H1 (cell line): ENCODE measurements around the gene CHCHD3. TPM values are rescaled to one million over a fixed set of nuclear protein-coding genes. Genes with fewer than 3 reads are reported as not detected.

Source experiments
- CTCF ChIA-PET: fragments of 300-600 bp; sonication (Branson Sonifier 250); formaldehyde crosslinking; loops from one replicate; lab custom pipeline; 2021; ENCODE audit not compliant: partially characterized antibody; lab: Charles Lee
- POLR2A ChIA-PET: fragments of 300-600 bp; sonication (Branson Sonifier 250); formaldehyde crosslinking; loops from one replicate; lab custom pipeline; 2021; ENCODE audit warnings: inconsistent platforms; ENCODE audit not compliant: partially characterized antibody; lab: Charles Lee
- DNase-seq, 2 experiments: peaks; one replicate each; pipeline versions ENCODE4 v3.0.0 to v3.0.0-alpha.2; 2010 to 2022; ENCODE audit warnings: low spot score in 2 of 2, low read depth in 1 of 2, mixed read lengths in 1 of 2
- FAIRE-seq: peaks from 2 replicates; lab custom pipeline; 2011; peaks lifted over from hg19 to GRCh38; lab: Jason Lieb, UNC
- H2AFZ ChIP-seq: 2 replicates; pipeline ENCODE4 v1.8.1; 2012; ENCODE audit warnings: low read length, inconsistent platforms
- H2AK5ac ChIP-seq: 2 replicates; pipeline ENCODE4 v1.6.1; 2013; ENCODE audit warnings: low read depth, low read length
- H2BK120ac ChIP-seq: replicated peaks from 2 replicates; pipeline ENCODE3; 2013; ENCODE audit warnings: low read depth, low read length, inconsistent platforms
- H2BK12ac ChIP-seq: 2 replicates; pipeline ENCODE4 v1.6.1; 2013; ENCODE audit warnings: low read depth, low read length
- H2BK15ac ChIP-seq: 2 replicates; pipeline ENCODE4 v1.6.1; 2013; ENCODE audit warnings: low read length
- H2BK20ac ChIP-seq: 2 replicates; pipeline ENCODE4 v1.6.1; 2013; ENCODE audit warnings: low read length
- H2BK5ac ChIP-seq: 2 replicates; pipeline ENCODE4 v1.6.1; 2013; ENCODE audit warnings: low read depth, low read length
- H3K14ac ChIP-seq: 2 replicates; pipeline ENCODE4 v1.6.1; 2013; ENCODE audit warnings: inconsistent platforms; ENCODE audit not compliant: insufficient read length
- H3K18ac ChIP-seq: 2 replicates; pipeline ENCODE4 v1.6.1; 2013; ENCODE audit warnings: low read length; ENCODE audit errors: extremely low read depth
- H3K23ac ChIP-seq: 2 replicates; pipeline ENCODE4 v1.6.1; 2013; ENCODE audit warnings: inconsistent platforms; ENCODE audit not compliant: insufficient read length
- H3K23me2 ChIP-seq: 2 replicates; pipeline ENCODE4 v1.6.1; 2013; ENCODE audit warnings: low read depth, low read length
- H3K27ac ChIP-seq: 2 replicates; pipeline ENCODE4 v1.6.1; 2011; ENCODE audit warnings: low read depth, low read length, inconsistent platforms
- H3K27me3 ChIP-seq, 4 experiments: replicated peaks in 1 of 4; 1 replicate in 1 of 4; 2 replicates in 3 of 4; pipeline versions ENCODE4 v1.6.1 to v1.8.1; 2011 to 2013; ENCODE audit warnings: low read length in 3 of 4, mild to moderate bottlenecking in 3 of 4, inconsistent platforms in 2 of 4, mixed read lengths in 2 of 4, moderate library complexity in 1 of 4; ENCODE audit not compliant: control insufficient read depth in 3 of 4, insufficient read depth in 3 of 4; ENCODE audit errors: extremely low read depth in 1 of 4
- H3K36me3 ChIP-seq, 4 experiments: 2 replicates each; pipeline versions ENCODE4 v1.6.1 to v1.8.1; 2011 to 2013; ENCODE audit warnings: mild to moderate bottlenecking in 4 of 4, low read length in 3 of 4, moderate library complexity in 2 of 4, control low read depth in 1 of 4, inconsistent platforms in 1 of 4; ENCODE audit not compliant: insufficient read depth in 4 of 4, control insufficient read depth in 2 of 4
- H3K4ac ChIP-seq: replicated peaks from 2 replicates; pipeline ENCODE3; 2013; ENCODE audit warnings: low read length, low read depth, mixed read lengths, inconsistent platforms; ENCODE audit not compliant: insufficient read length
- H3K4me1 ChIP-seq, 4 experiments: replicated peaks in 1 of 4; 1 replicate in 1 of 4; 2 replicates in 3 of 4; pipeline versions ENCODE4 v1.6.1 to v1.8.1; 2011 to 2013; ENCODE audit warnings: low read length in 3 of 4, inconsistent platforms in 2 of 4, mixed read lengths in 1 of 4; ENCODE audit not compliant: insufficient read depth in 4 of 4, control insufficient read depth in 3 of 4
- H3K4me2 ChIP-seq, 2 experiments: 2 replicates each; pipeline versions ENCODE4 v1.6.1 to v1.8.1; 2011 to 2013; ENCODE audit warnings: low read depth in 2 of 2, low read length in 2 of 2, control low read depth in 1 of 2, inconsistent platforms in 1 of 2, mild to moderate bottlenecking in 1 of 2; ENCODE audit not compliant: insufficient read depth in 1 of 2
- H3K4me3 ChIP-seq, 4 experiments: fragments of 200-600, 300-600 bp in 1 of 4; sonication (generic), shearing (Covaris generic), sonication (Bioruptor Twin) in 1 of 4; 2 replicates each; pipeline versions ENCODE4 v1.5.1 to v1.8.1; 2011 to 2016; ENCODE audit warnings: low read length in 4 of 4, low read depth in 3 of 4, control low read depth in 2 of 4, inconsistent platforms in 2 of 4, mild to moderate bottlenecking in 2 of 4, mixed read lengths in 1 of 4, moderate library complexity in 1 of 4; ENCODE audit not compliant: insufficient read depth in 2 of 4; ENCODE audit errors: extremely low read depth in 1 of 4
- H3K56ac ChIP-seq: replicated peaks from 2 replicates; pipeline ENCODE3; 2013; ENCODE audit warnings: low read depth, mild to moderate bottlenecking, mixed read lengths, low read length, inconsistent platforms; ENCODE audit not compliant: insufficient read length
- H3K79me1 ChIP-seq: 2 replicates; pipeline ENCODE4 v1.6.1; 2013; ENCODE audit warnings: low read depth, low read length, control low read depth
- H3K79me2 ChIP-seq, 2 experiments: 2 replicates each; pipeline versions ENCODE4 v1.6.1 to v1.8.1; 2012 to 2013; ENCODE audit warnings: low read length in 2 of 2, mild to moderate bottlenecking in 2 of 2, inconsistent platforms in 1 of 2; ENCODE audit not compliant: insufficient read depth in 2 of 2, control insufficient read depth in 1 of 2
- H3K9ac ChIP-seq, 4 experiments: replicated peaks in 1 of 4; 1 replicate in 1 of 4; 2 replicates in 3 of 4; pipeline versions ENCODE4 v1.6.1 to v1.8.1; 2011 to 2013; ENCODE audit warnings: low read depth in 3 of 4, low read length in 3 of 4, control low read depth in 2 of 4, mild to moderate bottlenecking in 2 of 4, moderate library complexity in 2 of 4, inconsistent platforms in 1 of 4; ENCODE audit errors: extremely low read depth in 1 of 4
- H3K9me3 ChIP-seq, 2 experiments: 2 replicates each; pipeline versions ENCODE4 v1.6.1 to v1.8.1; 2012 to 2013; ENCODE audit warnings: mild to moderate bottlenecking in 2 of 2, moderate library complexity in 2 of 2, control low read depth in 1 of 2, inconsistent platforms in 1 of 2, low read depth in 1 of 2, low read length in 1 of 2, mixed read lengths in 1 of 2; ENCODE audit not compliant: insufficient read depth in 2 of 2
- H4K20me1 ChIP-seq, 2 experiments: replicated peaks in 1 of 2; 2 replicates each; pipeline versions ENCODE3 to v1.8.1; 2011 to 2013; ENCODE audit warnings: inconsistent platforms in 2 of 2, low read length in 2 of 2, mild to moderate bottlenecking in 1 of 2; ENCODE audit not compliant: insufficient read depth in 2 of 2, control insufficient read depth in 1 of 2
- H4K5ac ChIP-seq: 2 replicates; pipeline ENCODE4 v1.6.1; 2013; ENCODE audit warnings: low read length, low read depth, mixed read lengths, inconsistent platforms; ENCODE audit not compliant: insufficient read length
- H4K8ac ChIP-seq: 2 replicates; pipeline ENCODE4 v1.8.0; 2013; ENCODE audit warnings: mild to moderate bottlenecking, moderate library complexity, low read length, inconsistent platforms; ENCODE audit not compliant: insufficient read depth; ENCODE audit errors: extremely low read depth
- H4K91ac ChIP-seq: replicated peaks from 2 replicates; pipeline ENCODE3; 2013; ENCODE audit warnings: low read length, mixed read lengths, inconsistent platforms; ENCODE audit not compliant: insufficient read length
- BRCA1 ChIP-seq: IDR thresholded peaks from 2 replicates; pipeline ENCODE4 v1.6.1; 2012; ENCODE audit warnings: low read depth, low read length, improper control_type of control experiment
- CBX5 ChIP-seq: fragments of 300-800, 300-1000 bp; sonication (generic); IDR thresholded peaks from 2 replicates; pipeline ENCODE4 v1.7.1; 2016; ENCODE audit warnings: antibody characterized with exemption, low read length, low read depth
- PHF8 ChIP-seq: fragments of 200-600 bp; sonication (generic); conservative IDR thresholded peaks from 2 replicates; pipeline ENCODE4 v1.7.1; 2012; ENCODE audit warnings: low read depth, mild to moderate bottlenecking, inconsistent platforms, low read length, moderate library complexity
- POU5F1 ChIP-seq: IDR thresholded peaks from 2 replicates; pipeline ENCODE4 v1.6.1; 2011; ENCODE audit warnings: low read depth, mild to moderate bottlenecking, low read length, moderate library complexity
- RBBP5 ChIP-seq: IDR thresholded peaks from 2 replicates; pipeline ENCODE4 v1.7.1; 2012; ENCODE audit warnings: low read depth, mild to moderate bottlenecking, inconsistent platforms, low read length, moderate library complexity, borderline replicate concordance
- SP4 ChIP-seq: IDR thresholded peaks from 2 replicates; pipeline ENCODE4 v1.6.1; 2012; ENCODE audit warnings: low read length, inconsistent platforms
- SUZ12 ChIP-seq: fragments of 200-600 bp; sonication (generic); IDR thresholded peaks from 2 replicates; pipeline ENCODE4 v1.6.1; 2012; ENCODE audit warnings: mild to moderate bottlenecking, inconsistent platforms, low read length, moderate library complexity, mixed read lengths
- WGBS, 2 experiments: shearing (Covaris generic) in 1 of 2; methylation state at CpG; one replicate each; pipeline versions ENCODE4 v1.1.6 to v1.1.7; 2013 to 2015; ENCODE audit warnings: low lambda C conversion rate in 2 of 2, mixed read lengths in 2 of 2, inconsistent platforms in 1 of 2, low coverage in 1 of 2, missing lambda C conversion rate in 1 of 2; ENCODE audit not compliant: insufficient replicate concordance in 2 of 2, insufficient coverage in 1 of 2, insufficient read length in 1 of 2; ENCODE audit errors: extremely low coverage in 1 of 2, missing lambda C conversion rate in 1 of 2; 5-methylcytosine and 5-hydroxymethylcytosine counted together
- polyA plus RNA-seq, 7 experiments: library from polyadenylated mRNA; depleted of rRNA in 3 of 7; stranded (reverse) in 5 of 7; unstranded in 2 of 7; fragments of >200 nt in 5 of 7; fragments of 200-250 nt in 2 of 7; gene quantifications; 1 replicate in 5 of 7; 2 replicates in 1 of 7; 4 replicates in 1 of 7; pipeline versions ENCODE4 v1.2.1 to v1.2.3, GENCODE V29; 2011 to 2013; ENCODE audit warnings: missing spikeins in 2 of 7, mixed read lengths in 2 of 7
- total RNA-seq: library from RNA; stranded (reverse); fragmentation: NEBNext Ultra II Directional; extraction: Animal tissue kit (Norgen Biotek cat#: 25700); gene quantifications from 2 replicates; pipeline ENCODE4 v1.2.1, GENCODE V29; 2021
- TF ChIP-seq, protein P1 (sequence below): IDR thresholded peaks from 2 replicates; pipeline ENCODE4 v1.6.1; 2012; ENCODE audit warnings: low read length, inconsistent platforms
- TF ChIP-seq, protein P2 (sequence below): IDR thresholded peaks from 2 replicates; pipeline ENCODE4 v1.6.1; 2011; ENCODE audit warnings: low read depth, mild to moderate bottlenecking, low read length; ENCODE audit not compliant: insufficient read depth

Gene CHCHD3
- total and polyA plus RNA-seq, 2 of the 8 experiments (the other 6 are each of a cell fraction or from before 2014, with no cell fraction given), result 42.9 to 137 TPM

DNA sequence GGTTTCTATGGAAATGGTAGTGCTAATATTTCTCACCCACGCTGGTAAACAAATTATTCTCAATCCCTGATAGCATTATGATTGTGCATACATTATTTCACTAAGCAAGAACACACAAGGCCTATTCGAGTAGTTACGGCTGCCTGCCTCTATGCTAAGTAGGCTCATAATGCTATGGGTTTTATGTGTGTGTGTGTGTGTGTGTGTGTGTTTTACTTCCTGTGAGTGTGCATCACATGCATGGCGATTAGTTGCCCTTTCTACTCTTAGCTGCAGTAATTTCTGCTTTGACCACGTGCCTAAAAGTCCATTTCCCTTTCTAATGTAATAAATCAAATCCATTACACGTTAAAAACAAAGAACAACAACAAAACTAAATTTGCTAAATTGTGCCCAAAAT, 117.0 kb downstream of the CHCHD3 start:
- peaks cover 4 to 59% of the 10 kb centered on the region in 2 experiments; a peak in 3 of 4 replicates for H3K79me2 ChIP-seq
- no peak overlapping the region for H2BK12ac ChIP-seq
- H4K5ac ChIP-seq, result no peak overlapping the region
- no peak overlapping the region for H4K91ac ChIP-seq
- H3K18ac ChIP-seq, result no peak overlapping the region
- peaks cover 0 to 2% of the 10 kb centered on the region in 2 experiments for H4K20me1 ChIP-seq
- no peaks in the 10 kb centered on the region for H3K23me2 ChIP-seq
- no peak overlapping the region for H4K8ac ChIP-seq
- no peak overlapping the region for H2BK5ac ChIP-seq
- TF ChIP-seq RBBP5 (no peak), SUZ12 (no peak), PHF8 (no peak), POU5F1 (no peak), BRCA1 (no peak), CBX5 (no peak), SP4 (no peak)
- TF ChIP-seq, protein P1, sequence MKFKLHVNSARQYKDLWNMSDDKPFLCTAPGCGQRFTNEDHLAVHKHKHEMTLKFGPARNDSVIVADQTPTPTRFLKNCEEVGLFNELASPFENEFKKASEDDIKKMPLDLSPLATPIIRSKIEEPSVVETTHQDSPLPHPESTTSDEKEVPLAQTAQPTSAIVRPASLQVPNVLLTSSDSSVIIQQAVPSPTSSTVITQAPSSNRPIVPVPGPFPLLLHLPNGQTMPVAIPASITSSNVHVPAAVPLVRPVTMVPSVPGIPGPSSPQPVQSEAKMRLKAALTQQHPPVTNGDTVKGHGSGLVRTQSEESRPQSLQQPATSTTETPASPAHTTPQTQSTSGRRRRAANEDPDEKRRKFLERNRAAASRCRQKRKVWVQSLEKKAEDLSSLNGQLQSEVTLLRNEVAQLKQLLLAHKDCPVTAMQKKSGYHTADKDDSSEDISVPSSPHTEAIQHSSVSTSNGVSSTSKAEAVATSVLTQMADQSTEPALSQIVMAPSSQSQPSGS, result no peak
- TF ChIP-seq, protein P2, sequence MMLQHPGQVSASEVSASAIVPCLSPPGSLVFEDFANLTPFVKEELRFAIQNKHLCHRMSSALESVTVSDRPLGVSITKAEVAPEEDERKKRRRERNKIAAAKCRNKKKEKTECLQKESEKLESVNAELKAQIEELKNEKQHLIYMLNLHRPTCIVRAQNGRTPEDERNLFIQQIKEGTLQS, result no peak
- H3K9me3 ChIP-seq, result no peaks in the 10 kb centered on the region
- no peak overlapping the region for H3K4me2 ChIP-seq
- no peak overlapping the region for H2BK20ac ChIP-seq
- 85 to 100% methylated on average over 1 to 6 of the region's 6 CpGs for WGBS, 2 experiments
- no peak overlapping the region for H3K23ac ChIP-seq
- H3K9ac ChIP-seq, result no peak overlapping the region
- no peak overlapping the region for H2BK120ac ChIP-seq
- peaks cover 0 to 4% (median 0%) of the 10 kb centered on the region in 4 experiments; a peak in 1 of 7 replicates for H3K4me1 ChIP-seq
- no peak overlapping the region for H3K14ac ChIP-seq
- H3K79me1 ChIP-seq, result no peaks in the 10 kb centered on the region; the same call in 1 of the 2 replicates
- no peak overlapping the region for H3K4me3 ChIP-seq
- no peaks in the 10 kb centered on the region for H3K27me3 ChIP-seq
- DNase-seq (no peak), FAIRE-seq (no peak)
- no peak overlapping the region for H3K56ac ChIP-seq
- no peak overlapping the region for H3K27ac ChIP-seq
- POLR2A ChIA-PET, result no interaction called here
- CTCF ChIA-PET, result no interaction called here
- no peak overlapping the region for H3K4ac ChIP-seq
- no peak overlapping the region for H2AFZ ChIP-seq
- H2BK15ac ChIP-seq, result no peak overlapping the region
- H3K36me3 ChIP-seq, result no peaks in the 10 kb centered on the region
- H2AK5ac ChIP-seq, result no peak overlapping the region
